Osteocyte (in vitro differentiated cells): ENCODE data around the gene WAC. TPM values are rescaled to one million over a fixed set of nuclear protein-coding genes. Genes with fewer than 3 reads are reported as not detected.

Experiments used
- DNase-seq: peaks from one replicate; pipeline ENCODE4 v3.0.0; 2021; ENCODE audit warnings: mixed read lengths; ENCODE audit not compliant: unreplicated experiment; ENCODE audit errors: extremely low spot score
- H3K27ac Mint-ChIP-seq: one replicate; pipeline ENCODE4 v1.8.0; 2021; ENCODE audit warnings: mild to moderate bottlenecking, mixed read lengths; ENCODE audit not compliant: unreplicated experiment
- H3K27me3 Mint-ChIP-seq: one replicate; pipeline ENCODE4 v1.8.0; 2021; ENCODE audit warnings: mixed read lengths; ENCODE audit not compliant: unreplicated experiment
- H3K36me3 Mint-ChIP-seq: one replicate; pipeline ENCODE4 v1.8.0; 2021; ENCODE audit warnings: mixed read lengths; ENCODE audit not compliant: unreplicated experiment
- H3K4me1 Mint-ChIP-seq: one replicate; pipeline ENCODE4 v1.8.0; 2021; ENCODE audit warnings: mixed read lengths; ENCODE audit not compliant: unreplicated experiment
- H3K4me3 Mint-ChIP-seq: one replicate; pipeline ENCODE4 v1.8.0; 2021; ENCODE audit warnings: mild to moderate bottlenecking, moderate library complexity, mixed read lengths; ENCODE audit not compliant: unreplicated experiment
- H3K9me3 Mint-ChIP-seq: one replicate; pipeline ENCODE4 v1.8.0; 2021; ENCODE audit warnings: mixed read lengths; ENCODE audit not compliant: unreplicated experiment
- CTCF ChIP-seq: fragments of 200-600 bp; sonication (generic); IDR thresholded peaks from 2 replicates; pipeline ENCODE4 v1.5.0; 2021; ENCODE audit warnings: antibody characterized with exemption, mild to moderate bottlenecking, moderate library complexity
- total RNA-seq: library from RNA; stranded (reverse); gene quantifications from 2 replicates; pipeline ENCODE4 v1.2.1, GENCODE V29; 2021

WAC gene
- total RNA-seq, 1 donor from 2014 or later: 110 TPM

- H3K4me1 Mint-ChIP-seq: peaks cover 29% of the 10 kb centered on the region
- H3K27ac Mint-ChIP-seq: no peak overlapping the region
- TF ChIP-seq CTCF: no peak
- no peak overlapping the region for H3K4me3 Mint-ChIP-seq
- no peak for DNase-seq
- H3K27me3 Mint-ChIP-seq: no peaks in the 10 kb centered on the region
- H3K9me3 Mint-ChIP-seq: no peaks in the 10 kb centered on the region
- peaks cover 51% of the 10 kb centered on the region for H3K36me3 Mint-ChIP-seq
Measured at GRCh38 chr10:28542728-28543127, 9.8 kb downstream of the WAC start.

- no peaks in the 10 kb centered on the region for H3K9me3 Mint-ChIP-seq
- no peaks in the 10 kb centered on the region for H3K27me3 Mint-ChIP-seq
- peaks cover 34% of the 10 kb centered on the region for H3K4me1 Mint-ChIP-seq
- no peak for DNase-seq
- peaks cover 50% of the 10 kb centered on the region for H3K36me3 Mint-ChIP-seq
- H3K4me3 Mint-ChIP-seq: no peak overlapping the region
- no peak overlapping the region for H3K27ac Mint-ChIP-seq
- TF ChIP-seq CTCF: no peak
Measured at GRCh38 chr10:28544058-28544457, 11.1 kb downstream of the WAC start.

GRCh38 chr10:28545967-28546644, 13.2 kb downstream of the WAC start:
- no peak for DNase-seq
- Mint-ChIP-seq H3K27ac (peak overlapping the region; percentile 3), H3K4me3 (no peak overlapping the region), H3K4me1 (peaks cover 47% of the 10 kb centered on the region), H3K9me3 (no peaks in the 10 kb centered on the region), H3K36me3 (peaks cover 51% of the 10 kb centered on the region), H3K27me3 (no peaks in the 10 kb centered on the region)
- TF ChIP-seq CTCF: no peak

- H3K36me3 Mint-ChIP-seq: peaks cover 40% of the 10 kb centered on the region
- peaks cover 46% of the 10 kb centered on the region for H3K4me1 Mint-ChIP-seq
- H3K27me3 Mint-ChIP-seq: no peaks in the 10 kb centered on the region
- H3K27ac Mint-ChIP-seq: no peak overlapping the region
- no peak for TF ChIP-seq CTCF
- no peak overlapping the region for H3K4me3 Mint-ChIP-seq
- no peaks in the 10 kb centered on the region for H3K9me3 Mint-ChIP-seq
- DNase-seq: no peak
Measured at GRCh38 chr10:28548781-28549498, 16.0 kb downstream of the WAC start.

- Mint-ChIP-seq H3K27me3 (no peaks in the 10 kb centered on the region), H3K27ac (no peak overlapping the region), H3K4me3 (no peak overlapping the region), H3K9me3 (no peaks in the 10 kb centered on the region), H3K4me1 (peaks cover 60% of the 10 kb centered on the region), H3K36me3 (peaks cover 51% of the 10 kb centered on the region)
- DNase-seq: no peak
- TF ChIP-seq CTCF: no peak
Measured at GRCh38 chr10:28551086-28551485, 18.2 kb downstream of the WAC start.
